Esophagus squamous epithelium (tissue), 4 donors: ENCODE measurements around the gene NIM1K.

ENCODE experiments used
- POLR2A ChIP-seq, 4 donors: fragments of 450-650 bp; IDR thresholded peaks; one replicate each; pipeline ENCODE4 v1.6.1; 2017; ENCODE audit warnings: antibody characterized with exemption in 4 of 4, mild to moderate bottlenecking in 4 of 4, moderate library complexity in 3 of 4
- TF ChIP-seq, protein P1 (sequence below), 6 experiments: fragments of 450-650 bp in 4 of 6; fragments of 200-600 bp in 2 of 6; sonication (generic) in 2 of 6; IDR thresholded peaks; one replicate each; pipeline ENCODE4 v1.5.1; 2016 to 2019; ENCODE audit warnings: antibody characterized with exemption in 6 of 6, mild to moderate bottlenecking in 4 of 6, moderate library complexity in 4 of 6

DNA sequence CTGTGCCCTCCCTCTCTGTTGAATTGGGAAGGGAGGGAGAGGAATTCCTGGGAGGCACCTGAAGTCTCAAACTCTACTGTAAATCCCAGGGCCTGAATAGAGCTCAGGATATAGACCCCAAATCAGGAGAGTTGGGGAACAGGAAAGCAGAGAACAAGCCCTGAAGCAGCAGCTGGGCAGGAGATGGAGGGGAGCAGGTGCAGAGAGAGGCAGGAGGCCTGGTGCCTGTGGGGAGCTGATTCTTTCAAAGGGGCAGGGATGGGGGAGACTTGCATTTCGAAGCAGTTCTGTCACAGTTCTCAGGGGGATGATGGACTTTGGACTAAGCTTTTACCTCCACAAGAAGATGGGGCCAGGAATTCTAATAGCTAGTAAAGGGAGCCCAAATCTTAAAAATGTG is 50.2 kb downstream of the NIM1K start:
- TF ChIP-seq, protein P1, sequence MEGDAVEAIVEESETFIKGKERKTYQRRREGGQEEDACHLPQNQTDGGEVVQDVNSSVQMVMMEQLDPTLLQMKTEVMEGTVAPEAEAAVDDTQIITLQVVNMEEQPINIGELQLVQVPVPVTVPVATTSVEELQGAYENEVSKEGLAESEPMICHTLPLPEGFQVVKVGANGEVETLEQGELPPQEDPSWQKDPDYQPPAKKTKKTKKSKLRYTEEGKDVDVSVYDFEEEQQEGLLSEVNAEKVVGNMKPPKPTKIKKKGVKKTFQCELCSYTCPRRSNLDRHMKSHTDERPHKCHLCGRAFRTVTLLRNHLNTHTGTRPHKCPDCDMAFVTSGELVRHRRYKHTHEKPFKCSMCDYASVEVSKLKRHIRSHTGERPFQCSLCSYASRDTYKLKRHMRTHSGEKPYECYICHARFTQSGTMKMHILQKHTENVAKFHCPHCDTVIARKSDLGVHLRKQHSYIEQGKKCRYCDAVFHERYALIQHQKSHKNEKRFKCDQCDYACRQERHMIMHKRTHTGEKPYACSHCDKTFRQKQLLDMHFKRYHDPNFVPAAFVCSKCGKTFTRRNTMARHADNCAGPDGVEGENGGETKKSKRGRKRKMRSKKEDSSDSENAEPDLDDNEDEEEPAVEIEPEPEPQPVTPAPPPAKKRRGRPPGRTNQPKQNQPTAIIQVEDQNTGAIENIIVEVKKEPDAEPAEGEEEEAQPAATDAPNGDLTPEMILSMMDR (IDR thresholded peaks at IDR 0.05), result no peak
- TF ChIP-seq POLR2A (IDR thresholded peaks at IDR 0.05), result no peak
